Fibroblast of skin of abdomen (primary cell): Measurements from ENCODE around the gene QRFP.

Experiments used
- DNase-seq: peaks from one replicate; pipeline ENCODE4 v3.0.0-alpha.2; 2013

QRFP gene

GRCh38 chr9:130904070-130905044, 7.7 kb upstream of the QRFP start:
- no peak for DNase-seq

GRCh38 chr9:130903194-130904069, 6.8 kb upstream of the QRFP start:
- DNase-seq, result no peak

- DNase-seq, result no peak
Observed at GRCh38 chr9:130902204-130903185, 5.9 kb upstream of the QRFP start.

GRCh38 chr9:130901498-130902203, 5.0 kb upstream of the QRFP start:
- DNase-seq, result no peak

- no peak for DNase-seq
Observed at GRCh38 chr9:130900701-130901497, 4.3 kb upstream of the QRFP start.

- DNase-seq, result no peak
Observed at GRCh38 chr9:130899051-130899748, 2.6 kb upstream of the QRFP start.

GRCh38 chr9:130898552-130898852, 1.9 kb upstream of the QRFP start:
- DNase-seq, result no peak

- DNase-seq, result no peak
Observed at GRCh38 chr9:130897848-130898551, 1.4 kb upstream of the QRFP start.

- no peak for DNase-seq
Observed at GRCh38 chr9:130897105-130897751, 616 bp upstream of the QRFP start.

- no peak for DNase-seq
Observed at GRCh38 chr9:130895481-130896232, 955 bp downstream of the QRFP start.

GRCh38 chr9:130895038-130895437, 1.6 kb downstream of the QRFP start:
- DNase-seq, result no peak

GRCh38 chr9:130894546-130894945, 2.1 kb downstream of the QRFP start:
- no peak for DNase-seq

- no peak for DNase-seq
Observed at GRCh38 chr9:130893341-130894101, 3.1 kb downstream of the QRFP start.

- DNase-seq, result no peak
Observed at GRCh38 chr9:130892477-130893304, 3.9 kb downstream of the QRFP start.

- DNase-seq, result no peak
Observed at GRCh38 chr9:130891688-130892476, 4.7 kb downstream of the QRFP start.
